Stimulated activated CD4-positive, alpha-beta T cell treated with anti-CD3 and anti-CD28 coated beads, Interleukin-15, amount 100 ng/mL, for 24 hours (primary cell): ENCODE measurements around the gene SLC30A1.
"Not testable (repeated sequence)": the region's sequence is repeated elsewhere in the genome, so short reads cannot be mapped to it uniquely, and the experiment has no call there.

ENCODE experiments used
- DNase-seq: peaks from one replicate; pipeline ENCODE4 v3.0.0-alpha.2; 2020

Gene SLC30A1

DNA sequence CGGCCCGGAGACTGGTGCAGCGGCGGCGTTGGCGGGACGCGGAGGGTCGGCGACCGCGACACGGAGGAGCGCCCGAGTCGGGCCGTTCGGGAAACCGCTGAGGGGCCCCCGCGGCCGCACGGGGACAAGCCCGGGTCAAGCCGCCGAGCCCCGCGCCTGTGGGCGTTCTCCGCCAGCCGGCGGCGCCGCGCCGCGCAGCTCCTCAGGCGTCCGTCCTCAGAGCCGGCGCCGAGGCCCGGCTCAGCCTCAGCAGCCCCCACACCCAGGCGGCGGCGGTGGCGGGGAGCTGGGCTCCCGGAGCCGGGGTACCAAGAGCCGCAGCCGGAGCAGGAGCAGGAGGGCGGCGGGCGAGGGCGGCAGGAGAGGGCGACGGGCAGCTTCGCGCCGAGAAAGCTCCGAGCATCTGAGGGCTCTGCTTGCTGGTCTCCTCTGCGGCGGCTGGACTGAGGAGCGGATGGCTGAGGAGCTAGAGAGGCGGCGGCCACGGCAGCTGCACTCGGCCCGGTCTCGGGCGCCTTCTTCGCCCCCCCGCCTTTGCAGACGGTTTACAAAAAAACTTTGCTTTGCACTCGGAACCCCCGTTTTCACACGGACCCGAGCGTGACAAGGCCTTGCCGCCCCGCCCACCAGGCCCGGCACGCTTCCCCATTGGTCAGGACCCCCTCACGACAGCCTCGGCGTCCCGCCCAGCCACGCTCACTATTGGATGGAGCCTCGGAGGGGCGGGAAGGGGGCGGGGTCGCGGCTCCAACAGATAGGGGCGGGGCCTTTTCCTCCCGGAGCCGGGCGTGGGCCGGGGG, at the start of gene SLC30A1:
SLC30A1 (minus strand) TSS at position 522 of the 800 bp plus-strand sequence. CDS start 549 bp downstream, outside the sequence.
- peak; percentile 100 for DNase-seq

DNA sequence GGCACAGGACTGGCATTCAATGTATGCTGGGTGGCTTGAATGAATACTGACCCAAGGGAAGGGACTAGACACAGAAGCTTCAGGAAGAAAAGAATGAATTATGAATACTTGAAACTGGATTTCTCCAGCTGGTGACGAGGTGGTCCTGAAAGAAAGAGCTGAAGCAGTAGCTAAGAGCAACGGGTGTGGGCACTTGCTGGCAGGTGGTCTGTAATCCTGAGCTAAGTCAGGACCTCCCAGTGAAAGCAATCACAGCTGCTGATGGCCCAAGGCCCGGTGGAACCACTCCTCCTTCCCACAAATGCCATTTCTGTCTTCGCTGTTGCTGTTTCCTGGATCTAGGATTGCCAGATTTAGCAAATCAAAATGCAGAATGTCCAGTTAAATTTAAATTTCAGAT, 49.5 kb upstream of the SLC30A1 start:
- DNase-seq, result no peak

DNA sequence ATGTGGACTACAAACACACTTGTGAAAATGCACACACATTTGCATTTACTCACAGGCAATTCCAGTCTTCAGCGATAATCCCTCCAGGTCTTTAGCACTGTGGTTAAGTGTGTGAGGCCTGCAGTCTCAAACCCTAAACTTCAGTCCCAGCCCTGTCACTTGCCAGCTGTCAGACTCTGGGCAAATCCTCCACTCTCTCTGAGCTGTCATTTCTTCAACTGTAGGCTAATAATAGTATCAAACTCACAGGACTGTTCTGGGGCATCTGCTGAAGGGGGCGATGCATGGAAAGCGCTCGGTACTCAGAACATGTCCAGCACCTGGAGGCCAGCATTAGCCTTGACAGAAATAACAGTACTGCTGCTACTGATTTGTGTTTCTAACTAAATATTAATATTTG, 48.3 kb upstream of the SLC30A1 start:
- no peak for DNase-seq

GRCh38 chr1:211625866-211626265, 46.9 kb upstream of the SLC30A1 start:
- DNase-seq, result not testable (repeated sequence)

DNA sequence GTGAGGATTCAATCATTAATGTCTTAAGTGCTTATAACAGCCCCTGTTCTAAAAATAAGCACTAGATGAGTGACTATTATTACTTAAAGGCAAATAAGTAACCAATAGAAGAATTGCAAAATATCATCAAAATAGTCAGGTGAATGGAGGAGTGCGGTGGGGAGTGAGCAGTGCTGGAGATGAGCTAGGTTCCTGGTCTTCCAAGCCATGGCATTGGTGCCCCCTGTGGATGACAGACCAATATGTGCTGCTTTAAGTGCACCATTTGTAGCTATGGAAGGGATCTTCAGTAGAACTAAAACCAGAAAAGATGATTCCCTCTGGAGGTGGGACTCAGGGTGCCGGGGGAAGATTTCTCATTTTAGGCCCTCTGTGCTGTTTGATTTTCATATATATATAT, 46.1 kb upstream of the SLC30A1 start:
- DNase-seq, result no peak

DNA sequence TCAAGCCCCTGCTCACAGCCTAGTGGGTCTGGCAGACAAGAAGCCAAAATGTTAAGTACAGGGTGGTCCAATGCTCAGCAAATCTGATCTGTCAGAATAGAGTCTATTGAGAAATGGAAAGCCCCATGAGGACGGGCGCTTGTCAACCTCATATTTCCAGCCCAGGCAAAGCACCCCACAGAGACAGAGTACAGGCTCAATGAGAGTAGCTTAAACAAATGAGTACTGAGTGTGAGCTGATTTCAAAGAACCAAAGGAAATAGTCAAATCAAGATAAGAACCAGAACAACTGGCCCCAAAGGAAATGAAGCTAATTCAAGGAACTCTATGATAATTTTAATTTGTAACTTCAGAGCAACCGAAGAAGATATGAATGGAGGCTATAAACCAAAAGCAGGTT, 44.6 kb upstream of the SLC30A1 start:
- DNase-seq, result no peak

DNA sequence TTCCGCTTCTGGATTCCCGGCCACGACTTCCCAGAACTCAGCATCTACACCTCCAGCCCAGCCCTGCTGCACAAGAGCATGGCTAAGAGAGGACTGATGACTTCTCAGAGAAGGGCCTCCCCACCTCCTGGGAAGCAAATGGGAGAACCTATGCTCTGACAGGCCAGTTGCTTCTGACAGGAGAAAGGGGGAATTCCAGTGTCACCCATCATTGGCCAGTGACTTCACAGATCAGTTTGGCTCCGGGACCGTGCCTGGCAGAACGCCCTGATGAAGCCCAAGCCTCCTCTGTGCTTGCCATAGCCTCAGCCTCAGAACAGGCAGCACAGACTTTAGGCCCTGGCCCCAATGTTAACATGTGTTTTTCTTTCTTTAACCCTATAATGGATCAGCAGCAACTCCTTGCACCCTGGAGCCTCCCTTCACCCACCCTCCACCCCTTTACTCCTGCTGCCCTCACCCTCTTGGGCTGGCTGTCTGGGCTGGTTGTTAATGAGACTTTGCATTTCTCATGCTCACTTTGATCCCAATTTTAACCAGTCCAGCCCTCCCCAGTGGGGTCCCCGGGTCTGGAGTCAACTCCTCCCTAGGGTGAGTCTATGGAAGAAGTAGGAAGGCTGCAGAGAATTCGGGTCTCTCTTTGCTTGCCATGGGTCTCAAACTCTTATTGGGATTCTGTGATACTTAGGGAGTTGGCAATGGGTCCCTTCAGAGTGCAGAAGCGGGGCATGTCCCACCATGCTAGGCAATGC, 42.7 kb upstream of the SLC30A1 start:
- no peak for DNase-seq

- no peak for DNase-seq
These were observed 41.1 kb upstream of the SLC30A1 start for GRCh38 chr1:211620097-211620496.

DNA sequence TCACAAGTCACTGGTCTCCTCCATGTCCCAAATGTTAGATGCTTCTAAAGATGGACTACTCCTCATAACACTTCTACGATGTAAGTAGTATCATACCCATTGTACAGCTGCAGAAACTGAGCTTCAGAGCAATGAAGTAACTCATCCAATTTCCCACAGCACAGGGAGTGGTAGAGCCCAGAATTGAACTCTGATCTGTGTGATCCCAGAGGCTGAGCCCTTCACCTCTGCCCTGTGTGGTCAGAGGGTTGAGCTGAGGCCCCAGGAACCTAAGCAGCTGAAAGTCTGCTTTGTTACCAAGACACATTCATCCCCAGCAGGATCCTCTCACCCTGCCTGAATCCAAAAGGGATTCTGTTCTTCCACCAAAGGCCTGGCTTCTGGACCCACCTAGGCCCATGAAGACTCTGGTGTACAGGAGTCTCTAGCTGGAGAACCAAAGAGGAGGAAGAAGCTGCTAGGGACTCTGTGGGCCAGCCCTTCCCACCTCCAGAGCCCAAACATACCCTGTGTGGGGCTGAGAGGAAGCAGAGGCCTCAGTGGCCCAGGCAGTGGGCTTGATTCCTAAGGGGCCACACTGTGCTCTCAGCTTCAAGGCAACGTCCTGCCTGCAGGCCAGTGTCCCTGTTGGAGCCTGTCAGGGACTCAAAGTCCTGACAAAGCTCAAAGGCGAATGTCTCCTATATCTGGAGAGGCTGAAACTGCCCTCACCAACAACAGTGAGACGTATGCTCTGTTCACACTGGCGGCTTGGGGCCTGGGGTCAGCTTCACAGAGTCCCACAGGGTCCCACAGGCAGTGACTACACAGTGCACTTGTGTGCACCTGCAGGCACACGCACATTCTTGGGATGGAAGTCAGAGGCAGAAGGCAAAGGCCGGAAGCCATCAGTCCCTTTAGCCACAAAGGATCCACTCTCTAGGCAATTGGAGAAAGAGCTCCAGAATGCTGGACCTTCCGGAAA, 40.4 kb upstream of the SLC30A1 start:
- no peak for DNase-seq

DNA sequence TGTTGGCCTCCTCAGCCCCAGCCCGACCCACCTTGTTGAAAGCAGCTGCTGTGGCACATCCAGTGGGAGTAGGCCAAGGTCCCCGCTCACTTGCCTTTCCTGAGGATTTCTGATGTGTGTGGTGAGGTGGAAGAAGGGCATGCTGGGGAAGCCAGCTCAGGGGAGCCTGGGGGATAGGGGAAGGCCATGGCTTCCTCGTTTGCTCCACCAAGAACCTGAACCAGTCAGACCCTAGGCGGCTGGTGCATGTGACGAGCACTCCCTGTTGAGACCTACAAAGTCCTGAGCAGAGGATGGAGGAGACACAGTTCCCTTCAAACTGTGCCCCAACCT, 38.0 kb upstream of the SLC30A1 start:
- DNase-seq, result no peak

- no peak for DNase-seq
These were observed 37.4 kb upstream of the SLC30A1 start for GRCh38 chr1:211616231-211616964.

- DNase-seq, result no peak
These were observed 35.7 kb upstream of the SLC30A1 start for GRCh38 chr1:211614615-211615014.

DNA sequence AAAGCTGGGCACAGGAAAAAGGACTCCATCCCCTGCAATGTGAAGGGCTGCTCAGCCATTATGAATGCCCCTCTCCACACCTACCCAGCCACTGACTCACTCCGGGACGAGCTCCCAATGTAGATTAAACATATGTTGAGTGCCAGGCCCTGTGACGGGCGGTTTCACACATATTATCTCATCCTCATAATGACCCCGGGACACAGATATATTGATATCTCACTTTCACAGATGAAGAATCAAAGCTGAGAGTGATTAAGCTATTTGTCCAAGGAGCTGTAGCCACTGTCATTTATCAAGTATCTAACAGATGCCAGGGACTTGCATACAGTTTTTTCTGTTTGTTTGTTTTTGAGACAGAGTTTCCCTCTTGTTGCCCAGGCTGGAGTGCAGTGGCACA, 35.0 kb upstream of the SLC30A1 start:
- DNase-seq, result no peak

DNA sequence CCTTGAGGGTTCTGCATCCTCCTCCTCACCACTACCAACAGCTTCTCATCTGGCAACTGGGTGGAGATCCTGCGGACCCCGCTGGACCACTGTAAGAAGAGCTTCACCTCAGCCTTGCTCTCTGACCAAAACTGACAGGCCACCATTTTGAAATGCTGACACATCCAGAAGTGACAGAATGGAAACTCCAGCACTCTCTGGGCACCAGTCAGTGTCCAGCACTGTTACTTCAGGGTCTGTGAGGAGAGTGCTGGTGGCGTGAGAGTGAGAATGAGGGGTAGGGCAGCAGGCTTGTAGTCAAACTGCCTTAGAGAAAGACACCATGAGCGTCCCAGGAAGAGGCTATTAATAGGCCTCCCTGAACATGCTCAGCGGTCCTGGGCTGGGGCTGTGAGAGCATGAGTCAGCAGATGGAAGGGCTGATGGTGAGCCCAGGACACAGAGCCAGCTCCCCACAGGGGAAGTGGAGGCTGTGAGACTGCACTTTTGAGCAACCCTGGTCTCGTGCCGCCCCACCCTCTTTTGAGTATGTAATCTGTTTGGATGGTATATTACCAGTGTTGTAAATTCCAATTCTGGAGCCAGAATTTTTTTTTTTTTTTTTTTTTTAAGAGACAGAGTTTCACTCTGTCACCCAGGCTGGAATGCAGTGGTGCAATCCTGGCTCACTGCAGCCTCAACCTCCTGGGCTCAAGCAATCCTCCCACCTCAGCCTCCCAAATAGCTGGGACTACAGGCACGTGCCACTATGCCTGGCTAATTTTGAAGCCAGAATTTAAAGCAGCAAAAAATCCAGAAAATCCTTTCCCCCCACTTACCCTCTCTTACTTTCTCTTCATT, 34.4 kb upstream of the SLC30A1 start:
- DNase-seq, result no peak

- DNase-seq, result no peak
These were observed 33.8 kb upstream of the SLC30A1 start for GRCh38 chr1:211612786-211613107.

GRCh38 chr1:211611818-211612217, 32.9 kb upstream of the SLC30A1 start:
- DNase-seq, result no peak

DNA sequence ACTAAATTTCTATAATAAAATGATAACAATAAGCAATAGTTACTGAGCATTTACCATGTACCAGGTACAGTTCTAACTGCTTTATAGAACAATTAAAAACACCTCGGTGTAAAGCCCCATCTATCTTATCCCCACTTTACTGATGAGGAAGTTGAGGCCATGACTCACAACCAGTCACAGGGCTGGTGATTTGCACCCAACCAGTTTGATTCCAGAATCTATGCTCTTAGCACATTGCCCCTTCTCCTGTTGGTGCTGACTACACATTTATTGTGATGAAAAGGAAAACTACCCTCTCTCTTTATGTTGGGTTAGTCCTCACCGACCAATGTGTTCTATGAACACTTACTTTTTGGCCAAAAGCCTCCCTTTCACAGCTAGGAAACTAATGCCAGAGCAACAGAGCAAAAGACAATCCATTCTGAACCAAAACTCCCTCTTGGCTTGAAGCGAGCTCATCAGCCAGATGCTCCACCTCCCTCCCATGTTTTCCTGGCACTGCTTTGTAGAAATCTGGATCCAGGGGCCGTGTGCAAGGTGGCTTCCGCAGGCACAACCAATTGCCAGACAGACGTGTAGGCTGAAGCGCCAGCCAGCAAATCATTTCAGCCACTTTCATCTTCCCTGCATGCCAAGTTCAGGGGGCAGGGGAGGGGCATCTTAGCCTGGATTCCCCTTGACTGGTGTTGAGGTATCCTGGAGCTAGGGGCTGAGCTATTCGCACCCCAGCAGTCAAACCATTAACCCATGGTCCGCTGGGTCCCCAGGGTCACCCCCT, 32.0 kb upstream of the SLC30A1 start:
- DNase-seq, result no peak

DNA sequence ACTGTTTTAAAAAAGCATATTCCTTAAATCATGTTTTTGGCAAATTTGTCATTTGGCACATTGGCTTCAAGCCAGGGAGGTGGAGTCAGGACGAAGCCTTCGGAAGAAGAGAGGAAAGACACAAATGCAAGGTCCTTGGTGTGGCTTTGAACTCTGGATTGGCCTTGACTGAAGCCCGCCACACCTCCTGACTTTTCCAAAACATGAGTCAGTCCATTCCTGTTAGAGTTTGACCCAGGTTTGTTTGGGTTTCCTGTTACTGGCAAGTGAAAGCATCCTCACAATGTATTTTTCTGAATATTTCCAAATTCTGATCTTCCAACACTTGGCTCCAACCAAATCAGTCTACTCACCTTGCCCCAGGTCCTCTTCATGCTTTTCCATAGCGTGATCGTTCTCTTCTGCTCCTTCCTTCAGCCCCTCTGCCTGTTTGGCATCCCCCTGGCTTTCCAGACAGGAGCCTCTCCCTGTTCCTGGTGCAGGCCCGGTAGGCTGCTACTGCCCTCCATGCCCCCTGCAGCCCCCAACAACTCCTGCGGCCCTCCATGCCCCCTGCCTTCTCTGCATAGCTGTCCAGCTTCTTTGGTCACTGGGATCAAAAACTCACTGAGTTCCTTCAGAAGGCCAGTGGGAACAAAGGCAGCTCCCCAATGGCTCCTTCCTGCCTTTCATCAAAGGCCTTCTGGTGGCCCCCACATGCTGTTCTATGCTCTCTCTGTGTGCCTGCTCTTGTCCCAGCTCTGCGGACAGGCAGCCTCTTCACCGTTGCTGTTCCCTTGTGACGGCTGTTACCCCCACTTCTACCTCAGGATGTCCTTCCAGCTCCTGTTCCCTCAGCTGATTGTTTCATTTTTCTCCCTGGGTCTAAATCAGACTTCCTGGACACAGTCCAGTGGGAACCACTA, 30.4 kb upstream of the SLC30A1 start:
- DNase-seq, result no peak

DNA sequence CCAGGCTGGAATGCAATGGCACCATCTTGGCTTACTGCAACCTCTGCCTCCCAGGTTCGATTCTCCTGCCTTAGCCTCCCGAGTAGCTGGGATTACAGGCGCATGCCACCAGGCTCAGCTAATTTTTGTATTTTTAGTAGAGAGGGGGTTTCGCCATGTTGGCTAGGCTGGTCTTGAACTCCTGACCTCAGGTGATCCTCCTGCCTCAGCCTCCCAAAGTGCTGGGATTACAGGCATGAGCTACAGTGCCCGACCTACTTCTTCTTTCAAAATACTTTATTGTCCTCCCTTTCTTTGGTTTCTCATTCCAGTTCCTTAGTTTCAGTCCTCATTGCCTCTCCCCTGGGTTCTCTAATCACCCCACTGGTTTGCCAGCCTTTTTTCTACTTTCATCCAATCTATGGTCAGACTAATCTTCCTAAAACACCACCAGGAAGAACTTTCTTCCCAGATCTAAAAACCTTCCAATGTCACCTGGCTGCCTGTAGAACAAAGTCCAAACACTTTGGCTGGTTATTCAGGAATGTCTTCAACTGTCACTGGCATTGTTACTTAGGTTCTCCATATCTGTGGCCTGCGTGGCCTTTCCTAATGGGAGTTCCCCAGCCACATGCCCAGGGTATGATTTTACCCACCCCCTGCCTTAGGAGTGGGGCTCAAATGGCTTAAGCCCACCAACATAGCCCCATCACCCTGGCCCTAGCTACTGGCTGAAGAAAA, 29.0 kb upstream of the SLC30A1 start:
- DNase-seq, result no peak
